COR-L47 (cell line): Measurements from ENCODE around the gene KIF26B.

ENCODE experiments used
- DNase-seq: peaks from one replicate; lab custom pipeline; 2025; lab: John Stamatoyannopoulos, UW

Gene KIF26B

GRCh38 chr1:245420926-245421325, 266.1 kb downstream of the KIF26B start:
- no peak for DNase-seq

GRCh38 chr1:245428681-245429080, 273.9 kb downstream of the KIF26B start:
- no peak for DNase-seq

GRCh38 chr1:245431706-245432105, 276.9 kb downstream of the KIF26B start:
- no peak for DNase-seq

GRCh38 chr1:245432228-245432875, 277.6 kb downstream of the KIF26B start:
- no peak for DNase-seq

GRCh38 chr1:245433561-245433960, 278.8 kb downstream of the KIF26B start:
- DNase-seq = no peak

- no peak for DNase-seq
Measured at GRCh38 chr1:245434280-245434679, 279.5 kb downstream of the KIF26B start.

DNA sequence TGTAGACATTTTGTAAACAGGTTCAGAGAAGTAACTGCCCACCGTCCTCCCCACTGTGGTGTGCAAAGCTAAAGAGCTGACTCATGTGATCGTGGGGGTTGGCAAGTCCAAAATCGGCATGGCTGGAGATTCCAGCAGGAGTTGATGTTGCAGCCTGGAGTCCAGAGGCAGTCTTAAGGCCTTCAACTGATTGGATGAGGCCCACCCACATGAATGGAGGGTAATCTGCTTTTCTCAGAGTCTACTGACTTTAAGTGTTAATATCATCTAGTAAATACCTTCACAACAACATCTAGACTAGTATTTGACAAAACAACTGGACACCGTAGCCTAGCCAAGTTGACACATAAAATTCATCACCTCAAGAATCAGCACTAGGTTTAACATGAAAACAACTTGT, 281.6 kb downstream of the KIF26B start:
- DNase-seq = no peak

DNA sequence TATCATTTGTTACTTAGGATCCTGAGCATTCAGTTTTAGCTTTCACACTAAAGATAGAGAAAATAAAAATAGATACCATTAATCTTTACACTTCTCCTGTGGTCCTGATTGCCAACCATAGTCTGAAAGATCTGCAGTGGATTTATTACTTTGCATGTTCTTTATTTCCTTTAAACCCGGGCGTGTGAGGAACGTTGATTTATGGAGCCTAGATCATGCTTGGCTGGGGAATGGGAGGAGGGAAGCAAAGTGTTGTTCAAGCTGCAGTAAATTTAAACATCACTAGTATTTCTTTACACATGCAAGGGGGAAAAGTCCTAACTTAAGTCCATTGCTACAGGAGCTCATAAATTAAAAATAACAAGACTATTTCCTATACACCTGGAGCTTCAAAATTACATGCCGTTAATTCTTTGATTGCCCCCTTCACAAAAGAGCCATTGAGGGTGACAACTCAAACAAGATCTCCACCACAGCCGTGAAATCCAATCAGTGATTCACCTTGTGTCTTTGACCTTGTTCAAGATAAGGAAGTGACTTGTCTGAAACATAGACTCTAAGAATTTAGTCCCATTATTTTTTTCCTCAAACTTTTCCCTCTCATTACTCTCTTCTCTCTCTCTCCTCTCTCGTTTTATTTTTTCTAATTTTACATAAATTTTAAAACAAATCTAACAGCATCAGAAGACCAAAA, 282.7 kb downstream of the KIF26B start:
- DNase-seq = no peak

DNA sequence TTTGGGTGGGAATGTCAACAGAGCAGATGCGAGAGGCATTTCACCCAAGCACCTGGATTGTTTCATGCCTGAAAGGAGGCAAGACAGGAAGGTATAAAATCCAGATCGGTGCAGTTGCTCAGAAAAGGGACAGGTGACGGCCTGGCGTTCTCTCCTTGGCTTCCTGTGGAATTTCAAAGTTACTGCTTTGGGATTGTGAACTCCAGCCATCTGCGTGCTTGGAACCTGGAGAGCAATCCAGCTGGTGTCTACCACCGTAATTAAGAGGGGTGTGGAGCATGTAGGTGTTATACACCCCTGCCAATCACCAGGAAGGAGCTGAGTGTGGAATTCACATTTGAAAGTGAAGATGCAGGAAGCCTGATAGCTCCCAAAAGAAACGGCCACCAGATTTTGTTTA, 286.1 kb downstream of the KIF26B start:
- no peak for DNase-seq

GRCh38 chr1:245441689-245442088, 286.9 kb downstream of the KIF26B start:
- no peak for DNase-seq

GRCh38 chr1:245444147-245444828, 289.5 kb downstream of the KIF26B start:
- no peak for DNase-seq

- DNase-seq = no peak
Measured at GRCh38 chr1:245444945-245445344, 290.2 kb downstream of the KIF26B start.

- no peak for DNase-seq
Measured at GRCh38 chr1:245448531-245448930, 293.7 kb downstream of the KIF26B start.

DNA sequence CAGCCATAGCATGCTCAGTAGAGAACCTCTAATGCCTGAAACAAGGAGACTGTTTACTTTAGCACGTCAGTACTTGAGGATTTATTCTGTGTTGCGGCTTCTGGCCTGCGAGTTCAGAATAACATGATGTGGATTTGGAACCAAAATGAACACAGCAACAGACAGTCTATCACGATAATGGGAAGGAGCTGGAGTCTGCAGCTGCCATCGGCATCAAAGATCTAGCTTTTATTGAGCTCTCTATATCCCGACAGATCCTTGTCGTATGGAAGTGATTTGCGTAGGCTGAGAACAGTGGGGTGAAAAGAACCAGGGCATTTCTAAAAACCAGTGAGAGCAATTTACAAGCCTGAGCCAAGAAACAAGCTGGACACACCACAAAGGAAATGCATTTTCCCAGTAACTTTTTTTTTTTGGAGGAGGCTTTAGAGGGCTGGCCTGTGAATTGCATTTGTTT, 294.2 kb downstream of the KIF26B start:
- no peak for DNase-seq

- DNase-seq = no peak
Measured at GRCh38 chr1:245453541-245453940, 298.8 kb downstream of the KIF26B start.

DNA sequence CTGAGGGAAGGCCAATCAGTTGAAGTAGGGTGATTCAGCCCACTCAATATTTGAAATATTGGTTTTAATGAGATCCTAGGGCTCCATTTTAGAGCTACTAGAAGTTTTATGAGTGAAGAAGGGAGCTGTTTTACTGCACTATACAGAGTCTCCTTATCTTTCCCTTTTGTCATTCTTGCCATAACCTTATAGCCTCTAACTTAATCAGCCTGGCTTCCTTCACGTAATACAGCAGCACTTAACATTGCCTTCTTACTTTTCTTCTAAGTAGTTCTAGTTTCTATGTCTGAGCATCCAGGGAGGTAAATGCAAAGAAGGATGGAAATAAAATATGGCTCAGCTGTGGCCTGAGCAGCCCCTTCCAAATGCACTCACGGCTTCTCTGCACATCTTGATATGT, 299.3 kb downstream of the KIF26B start:
- no peak for DNase-seq

DNA sequence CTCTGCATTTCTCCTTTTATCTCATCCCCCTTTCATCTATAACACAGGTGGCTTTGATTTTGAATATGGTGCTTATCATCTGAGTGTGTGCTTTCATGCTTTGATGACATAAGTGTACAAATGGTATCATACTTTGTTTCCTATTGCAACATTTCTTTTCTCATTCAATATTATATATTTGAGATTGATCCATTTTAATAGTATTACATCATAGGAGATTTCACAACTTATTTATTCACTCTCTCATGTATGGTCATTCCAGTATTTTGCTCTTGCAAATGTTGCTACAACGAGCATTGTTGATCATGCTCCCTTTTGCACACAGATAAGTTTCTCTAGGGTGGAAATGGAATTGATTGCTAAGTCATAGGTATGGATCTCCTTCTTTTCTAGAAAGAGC, 302.8 kb downstream of the KIF26B start:
- DNase-seq = no peak

DNA sequence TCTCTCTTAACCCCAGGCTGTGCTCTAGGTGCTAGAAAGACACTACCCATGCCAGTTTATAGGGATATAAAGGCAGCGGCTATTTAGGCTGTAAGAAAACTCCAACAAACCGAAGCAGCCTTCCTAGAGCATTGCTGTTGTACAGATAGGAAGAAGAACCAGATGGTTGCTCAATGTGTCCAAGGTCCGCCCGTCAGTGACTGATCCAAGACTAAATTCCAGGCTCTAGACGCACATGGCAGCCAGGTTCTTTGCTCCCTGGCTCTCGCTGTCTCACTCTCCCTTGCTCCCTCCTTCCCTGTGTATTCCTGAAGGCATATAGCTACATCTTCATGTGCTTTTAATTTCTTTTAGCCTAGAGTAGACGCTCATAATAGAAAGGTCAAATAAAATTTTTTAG, 303.4 kb downstream of the KIF26B start:
- no peak for DNase-seq

GRCh38 chr1:245458761-245459174, 304.0 kb downstream of the KIF26B start:
- DNase-seq = no peak

- DNase-seq = no peak
Measured at GRCh38 chr1:245459621-245460020, 304.8 kb downstream of the KIF26B start.

- DNase-seq = no peak
Measured at GRCh38 chr1:245461681-245462080, 306.9 kb downstream of the KIF26B start.

GRCh38 chr1:245462161-245462560, 307.4 kb downstream of the KIF26B start:
- no peak for DNase-seq
